H9 (cell line): ENCODE data around the gene MCF2L2. TPM values are rescaled to one million over a fixed set of nuclear protein-coding genes. Genes with fewer than 3 reads are reported as not detected.

Source experiments
- DNase-seq: peaks from one replicate; pipeline ENCODE4 v3.0.0-alpha.2; 2017
- H2AFZ ChIP-seq: one replicate; pipeline ENCODE4 v1.6.1; 2013; ENCODE audit warnings: mild to moderate bottlenecking, low read length, control low read depth, moderate library complexity
- H2AK5ac ChIP-seq: 2 replicates; pipeline ENCODE4 v1.6.1; 2013; ENCODE audit warnings: low read length, control low read depth, mixed read lengths; ENCODE audit not compliant: insufficient read length
- H2BK120ac ChIP-seq: one replicate; pipeline ENCODE4 v1.6.1; 2013; ENCODE audit warnings: low read depth, mild to moderate bottlenecking, low read length, control low read depth, inconsistent platforms; ENCODE audit not compliant: poor library complexity, severe bottlenecking
- H2BK12ac ChIP-seq: 2 replicates; pipeline ENCODE4 v1.6.1; 2013; ENCODE audit warnings: low read length, control low read depth, mixed read lengths, low read depth; ENCODE audit not compliant: insufficient read length
- H2BK15ac ChIP-seq: 2 replicates; pipeline ENCODE4 v1.6.1; 2013; ENCODE audit warnings: low read depth, low read length, control low read depth
- H2BK20ac ChIP-seq: one replicate; pipeline ENCODE4 v1.6.1; 2013; ENCODE audit warnings: low read depth, mild to moderate bottlenecking, low read length, control low read depth, inconsistent platforms; ENCODE audit not compliant: poor library complexity, severe bottlenecking
- H2BK5ac ChIP-seq: 2 replicates; pipeline ENCODE4 v1.6.1; 2013; ENCODE audit warnings: low read length, control low read depth, mixed read lengths; ENCODE audit not compliant: insufficient read length
- H3K14ac ChIP-seq: 2 replicates; pipeline ENCODE4 v1.6.1; 2013; ENCODE audit warnings: low read length, control low read depth; ENCODE audit not compliant: insufficient read depth
- H3K18ac ChIP-seq: 2 replicates; pipeline ENCODE4 v1.6.1; 2013; ENCODE audit warnings: low read depth, mild to moderate bottlenecking, mixed read lengths, low read length, control low read depth; ENCODE audit not compliant: insufficient read length
- H3K23ac ChIP-seq: 2 replicates; pipeline ENCODE4 v1.6.1; 2013; ENCODE audit warnings: low read length, control low read depth, mixed read lengths, low read depth; ENCODE audit not compliant: insufficient read length
- H3K23me2 ChIP-seq: 2 replicates; pipeline ENCODE4 v1.6.1; 2013; ENCODE audit warnings: low read depth, mild to moderate bottlenecking, mixed read lengths, low read length, control low read depth; ENCODE audit not compliant: insufficient read length, poor library complexity, severe bottlenecking
- H3K27ac ChIP-seq: 2 replicates; pipeline ENCODE4 v1.5.1; 2013; ENCODE audit warnings: low read length, control low read depth, mixed read lengths, low read depth; ENCODE audit not compliant: insufficient read length
- H3K27me3 ChIP-seq: 2 replicates; pipeline ENCODE4 v1.6.1; 2013; ENCODE audit warnings: low read length, control low read depth, inconsistent platforms; ENCODE audit not compliant: insufficient read depth
- H3K4ac ChIP-seq: 2 replicates; pipeline ENCODE4 v1.6.1; 2013; ENCODE audit warnings: low read depth, mild to moderate bottlenecking, control low read depth, inconsistent platforms, low read length, moderate library complexity
- H3K4me1 ChIP-seq: 2 replicates; pipeline ENCODE4 v1.6.1; 2013; ENCODE audit warnings: low read length, control low read depth, inconsistent platforms; ENCODE audit not compliant: insufficient read depth
- H3K4me2 ChIP-seq: 2 replicates; pipeline ENCODE4 v1.6.1; 2013; ENCODE audit warnings: low read length, control low read depth, mixed read lengths; ENCODE audit not compliant: insufficient read length, insufficient read depth
- H3K56ac ChIP-seq: 2 replicates; pipeline ENCODE4 v1.6.1; 2013; ENCODE audit warnings: low read depth, mild to moderate bottlenecking, mixed read lengths, low read length, control low read depth; ENCODE audit not compliant: insufficient read length
- H3K79me1 ChIP-seq: 2 replicates; pipeline ENCODE4 v1.6.1; 2013; ENCODE audit warnings: low read depth, mild to moderate bottlenecking, moderate library complexity, low read length, control low read depth, inconsistent platforms; ENCODE audit not compliant: insufficient read depth, poor library complexity, severe bottlenecking
- H3K79me2 ChIP-seq: 2 replicates; pipeline ENCODE4 v1.6.1; 2013; ENCODE audit warnings: low read length, control low read depth, inconsistent platforms; ENCODE audit not compliant: insufficient read depth
- H3K9ac ChIP-seq: 2 replicates; pipeline ENCODE4 v1.6.1; 2013; ENCODE audit warnings: low read length, control low read depth, mixed read lengths; ENCODE audit not compliant: insufficient read length; ENCODE audit errors: extremely low read depth
- H3K9me3 ChIP-seq: one replicate; pipeline ENCODE4 v1.6.1; 2013; ENCODE audit warnings: low read depth, low read length, inconsistent platforms; ENCODE audit not compliant: control insufficient read depth
- H3T11ph ChIP-seq: one replicate; pipeline ENCODE4 v1.6.1; 2013; ENCODE audit warnings: mild to moderate bottlenecking, low read length, control low read depth, inconsistent platforms
- H4K20me1 ChIP-seq: one replicate; pipeline ENCODE4 v1.6.1; 2013; ENCODE audit not compliant: control insufficient read depth, insufficient read length, insufficient read depth
- H4K5ac ChIP-seq: 2 replicates; pipeline ENCODE4 v1.6.1; 2013; ENCODE audit warnings: low read depth, mild to moderate bottlenecking, mixed read lengths, low read length, control low read depth; ENCODE audit not compliant: insufficient read length
- H4K8ac ChIP-seq: replicated peaks from 2 replicates; pipeline ENCODE4 v1.6.1; 2013; ENCODE audit warnings: low read length, control low read depth, mixed read lengths, low read depth; ENCODE audit not compliant: insufficient read length
- H4K91ac ChIP-seq: 2 replicates; pipeline ENCODE4 v1.6.1; 2013; ENCODE audit warnings: low read depth, mild to moderate bottlenecking, moderate library complexity, mixed read lengths, low read length, control low read depth; ENCODE audit not compliant: insufficient read length
- H3K27ac Mint-ChIP-seq, 3 experiments: 2 replicates in 2 of 3; 3 replicates in 1 of 3; pipeline ENCODE4 v1.8.0; 2020 to 2021; ENCODE audit warnings: mixed read lengths in 3 of 3, mild to moderate bottlenecking in 1 of 3, moderate library complexity in 1 of 3
- H3K27me3 Mint-ChIP-seq: 2 replicates; pipeline ENCODE4 v1.8.0; 2021; ENCODE audit warnings: low read depth, mild to moderate bottlenecking, moderate library complexity, mixed read lengths
- H3K36me3 Mint-ChIP-seq, 3 experiments: 2 replicates in 2 of 3; 3 replicates in 1 of 3; pipeline ENCODE4 v1.8.0; 2020 to 2021; ENCODE audit warnings: low read depth in 3 of 3, mixed read lengths in 3 of 3; ENCODE audit not compliant: insufficient read depth in 1 of 3
- H3K4me1 Mint-ChIP-seq, 2 experiments: 2 replicates each; pipeline ENCODE4 v1.8.0; 2020; ENCODE audit warnings: mixed read lengths in 2 of 2
- H3K4me3 Mint-ChIP-seq, 2 experiments: 2 replicates in 1 of 2; 3 replicates in 1 of 2; pipeline ENCODE4 v1.8.0; 2020 to 2021; ENCODE audit warnings: mild to moderate bottlenecking in 2 of 2, mixed read lengths in 2 of 2, moderate library complexity in 1 of 2
- H3K9me3 Mint-ChIP-seq, 2 experiments: 2 replicates in 1 of 2; 3 replicates in 1 of 2; pipeline ENCODE4 v1.8.0; 2020; ENCODE audit warnings: mild to moderate bottlenecking in 2 of 2, mixed read lengths in 2 of 2, moderate library complexity in 1 of 2
- WGBS: extraction: QIAGEN DNeasy Blood & Tissue Kit; methylation state at CpG from one replicate; pipeline ENCODE4 v1.1.7; 2013; ENCODE audit warnings: missing lambda C conversion rate, low lambda C conversion rate, mixed read lengths; ENCODE audit not compliant: insufficient read length; ENCODE audit errors: extremely low coverage; 5-methylcytosine and 5-hydroxymethylcytosine counted together
- total RNA-seq: library from RNA; stranded (reverse); gene quantifications from 2 replicates; pipeline ENCODE4 v1.2.1, GENCODE V29; 2021
- TF ChIP-seq, protein P1 (sequence below): fragments of 200-600 bp; sonication (generic); conservative IDR thresholded peaks from 3 replicates; pipeline ENCODE4 v1.8.0; 2021; ENCODE audit warnings: antibody characterized with exemption, mild to moderate bottlenecking

MCF2L2 gene
- total RNA-seq, 1 experiment from 2014 or later: 6.4 TPM

GRCh38 chr3:183274609-183275008, 153.8 kb downstream of the MCF2L2 start:
- Histone ChIP-seq H2BK20ac (no peak overlapping the region), H2AK5ac (no peak overlapping the region), H2BK120ac (no peak overlapping the region), H4K8ac (no peak overlapping the region), H3K79me1 (no peaks in the 10 kb centered on the region), H3K56ac (no peak overlapping the region), H2BK5ac (no peak overlapping the region), H3K4me1 (no peaks in the 10 kb centered on the region), H3K18ac (no peak overlapping the region), H3K9ac (no peak overlapping the region), H4K91ac (no peak overlapping the region), H3K23me2 (no peaks in the 10 kb centered on the region), H3K9me3 (no peaks in the 10 kb centered on the region), H2AFZ (no peak overlapping the region), H3K23ac (no peak overlapping the region), H4K20me1 (no peaks in the 10 kb centered on the region), H3K27ac (no peak overlapping the region), H4K5ac (no peak overlapping the region), H3T11ph (no peak overlapping the region), H3K4me2 (no peak overlapping the region), H3K4ac (no peak overlapping the region), H3K14ac (no peak overlapping the region), H3K27me3 (no peaks in the 10 kb centered on the region), H2BK15ac (no peak overlapping the region), H2BK12ac (no peak overlapping the region), H3K79me2 (no peaks in the 10 kb centered on the region)
- 100% methylated on average over 2 of the region's 5 CpGs for WGBS
- TF ChIP-seq, protein P1, sequence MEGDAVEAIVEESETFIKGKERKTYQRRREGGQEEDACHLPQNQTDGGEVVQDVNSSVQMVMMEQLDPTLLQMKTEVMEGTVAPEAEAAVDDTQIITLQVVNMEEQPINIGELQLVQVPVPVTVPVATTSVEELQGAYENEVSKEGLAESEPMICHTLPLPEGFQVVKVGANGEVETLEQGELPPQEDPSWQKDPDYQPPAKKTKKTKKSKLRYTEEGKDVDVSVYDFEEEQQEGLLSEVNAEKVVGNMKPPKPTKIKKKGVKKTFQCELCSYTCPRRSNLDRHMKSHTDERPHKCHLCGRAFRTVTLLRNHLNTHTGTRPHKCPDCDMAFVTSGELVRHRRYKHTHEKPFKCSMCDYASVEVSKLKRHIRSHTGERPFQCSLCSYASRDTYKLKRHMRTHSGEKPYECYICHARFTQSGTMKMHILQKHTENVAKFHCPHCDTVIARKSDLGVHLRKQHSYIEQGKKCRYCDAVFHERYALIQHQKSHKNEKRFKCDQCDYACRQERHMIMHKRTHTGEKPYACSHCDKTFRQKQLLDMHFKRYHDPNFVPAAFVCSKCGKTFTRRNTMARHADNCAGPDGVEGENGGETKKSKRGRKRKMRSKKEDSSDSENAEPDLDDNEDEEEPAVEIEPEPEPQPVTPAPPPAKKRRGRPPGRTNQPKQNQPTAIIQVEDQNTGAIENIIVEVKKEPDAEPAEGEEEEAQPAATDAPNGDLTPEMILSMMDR: no peak
- peaks cover 2 to 7% (median 4%) of the 10 kb centered on the region in 3 experiments; a peak in 4 of 7 replicates for H3K36me3 Mint-ChIP-seq
- no peak overlapping the region for H3K4me3 Mint-ChIP-seq
- H3K27ac Mint-ChIP-seq: no peak overlapping the region
- no peak for DNase-seq
- H3K27me3 Mint-ChIP-seq: no peaks in the 10 kb centered on the region
- H3K9me3 Mint-ChIP-seq: no peaks in the 10 kb centered on the region
- H3K4me1 Mint-ChIP-seq: no peaks in the 10 kb centered on the region
